Thymus (tissue), 11 donors: ENCODE measurements around the gene CCDC134. TPM values are rescaled to one million over a fixed set of nuclear protein-coding genes. Genes with fewer than 3 reads are reported as not detected.

Source experiments
- DNase-seq, 9 donors: peaks; one replicate each; pipeline ENCODE4 v3.0.0-alpha.2; 2013; ENCODE audit warnings: low spot score in 9 of 9, low read depth in 6 of 9, missing footprints in 1 of 9
- H3K27ac ChIP-seq, 2 donors: one replicate each; pipeline ENCODE4 v1.5.1; 2013; ENCODE audit warnings: control low read depth in 1 of 2, low read depth in 1 of 2, low read length in 1 of 2, mild to moderate bottlenecking in 1 of 2, moderate library complexity in 1 of 2
- H3K27me3 ChIP-seq, 2 donors: one replicate each; pipeline ENCODE4 v1.5.1; 2013; ENCODE audit warnings: low read length in 1 of 2; ENCODE audit not compliant: control insufficient read depth in 2 of 2, insufficient read depth in 1 of 2
- H3K36me3 ChIP-seq, 2 donors: one replicate each; pipeline ENCODE4 v1.5.1; 2013; ENCODE audit warnings: low read length in 1 of 2, mild to moderate bottlenecking in 1 of 2, moderate library complexity in 1 of 2; ENCODE audit not compliant: control insufficient read depth in 2 of 2, insufficient read depth in 2 of 2
- H3K4me1 ChIP-seq, 2 donors: one replicate each; pipeline ENCODE4 v1.5.1; 2013; ENCODE audit warnings: low read length in 2 of 2; ENCODE audit not compliant: control insufficient read depth in 2 of 2, insufficient read depth in 2 of 2
- H3K4me3 ChIP-seq, 2 donors: one replicate each; pipeline ENCODE4 v1.5.1; 2013; ENCODE audit warnings: low read length in 2 of 2, control low read depth in 1 of 2, mild to moderate bottlenecking in 1 of 2
- H3K9me3 ChIP-seq, 2 donors: one replicate each; pipeline ENCODE4 v1.5.1; 2013; ENCODE audit warnings: low read length in 1 of 2, mild to moderate bottlenecking in 1 of 2; ENCODE audit not compliant: control insufficient read depth in 2 of 2, insufficient read depth in 1 of 2
- WGBS: extraction: QIAGEN DNeasy Blood & Tissue Kit; methylation state at CpG from one replicate; pipeline ENCODE4 v1.1.7; 2013; 5-methylcytosine and 5-hydroxymethylcytosine counted together
- polyA plus RNA-seq: library from polyadenylated mRNA; stranded (reverse); fragments of 200-250 nt; gene quantifications from one replicate; pipeline ENCODE4 v1.2.3, GENCODE V29; 2013
- total RNA-seq: library from RNA; stranded (reverse); fragments of 120-200 nt; gene quantifications from one replicate; pipeline ENCODE4 v1.2.4, GENCODE V29; 2013
- donor health status: healthy.

Gene CCDC134
- total and polyA plus RNA-seq, 2 donors = 1.6 to 14.4 TPM

DNA sequence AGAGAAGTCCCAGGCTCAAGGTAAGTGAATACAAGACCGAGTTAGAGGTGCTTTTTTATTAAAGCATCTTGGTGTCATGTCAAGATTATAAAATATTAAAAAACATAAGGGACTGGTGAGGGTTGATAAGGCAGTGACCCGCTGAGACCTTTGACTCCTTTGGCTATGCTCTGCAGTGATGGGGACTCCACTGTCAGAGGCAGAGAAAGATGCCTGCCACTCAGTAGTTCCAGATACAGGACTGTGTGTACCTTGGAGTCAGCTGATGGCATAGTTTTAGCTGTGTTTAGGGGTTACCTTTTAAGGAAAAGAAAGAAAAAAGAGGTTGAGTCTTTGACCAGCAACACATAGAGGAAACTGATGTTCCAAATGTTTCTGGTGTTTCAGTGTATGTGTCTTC is 73.6 kb downstream of the CCDC134 start:
- WGBS = 97% methylated on average over 2 of the region's 2 CpGs
- Histone ChIP-seq H3K27ac (peak overlapping the region in 1 of 2 donors; percentile 42), H3K4me1 (peaks cover 2 to 8% of the 10 kb centered on the region in 2 donors), H3K9me3 (no peaks in the 10 kb centered on the region), H3K4me3 (no peak overlapping the region), H3K36me3 (peaks cover 55 to 93% of the 10 kb centered on the region in 2 donors), H3K27me3 (no peaks in the 10 kb centered on the region)
- DNase-seq = no peak

- WGBS = 99% methylated on average over 10 of the region's 10 CpGs
- Histone ChIP-seq H3K27me3 (no peaks in the 10 kb centered on the region), H3K27ac (no peak overlapping the region), H3K9me3 (peaks cover 0 to 2% of the 10 kb centered on the region in 2 donors), H3K36me3 (peaks cover 56 to 95% of the 10 kb centered on the region in 2 donors), H3K4me1 (peaks cover 2 to 8% of the 10 kb centered on the region in 2 donors), H3K4me3 (no peak overlapping the region)
- DNase-seq = no peak
Observed at GRCh38 chr22:41875531-41876270, 75.2 kb downstream of the CCDC134 start.

Other genes starting within 250 kb of the CCDC134 start
- 0.05 TPM for gene CSDC2, start 239.7 kb upstream of the CCDC134 start, total RNA-seq
- 3.0 TPM for gene CSDC2, start 239.7 kb upstream of the CCDC134 start, polyA plus RNA-seq
- 9.3 TPM for gene PMM1, start 210.8 kb upstream of the CCDC134 start, total RNA-seq
- 51.1 TPM for gene PMM1, start 210.8 kb upstream of the CCDC134 start, polyA plus RNA-seq
- 11.9 TPM for gene DESI1, start 179.6 kb upstream of the CCDC134 start, total RNA-seq
- gene DESI1, start 179.6 kb upstream of the CCDC134 start, polyA plus RNA-seq = 14.6 TPM
- gene XRCC6, start 179.4 kb upstream of the CCDC134 start, total RNA-seq = 371 TPM
- gene XRCC6, start 179.4 kb upstream of the CCDC134 start, polyA plus RNA-seq = 126 TPM
- gene SNU13, start 111.8 kb upstream of the CCDC134 start, total RNA-seq = 130 TPM
- gene SNU13, start 111.8 kb upstream of the CCDC134 start, polyA plus RNA-seq = 121 TPM
- 9.2 TPM for gene MEI1, start 101.2 kb upstream of the CCDC134 start, total RNA-seq
- 14.7 TPM for gene MEI1, start 101.2 kb upstream of the CCDC134 start, polyA plus RNA-seq
- gene SREBF2, start 32.4 kb downstream of the CCDC134 start, total RNA-seq = 15.8 TPM
- 41.0 TPM for gene SREBF2, start 32.4 kb downstream of the CCDC134 start, polyA plus RNA-seq
- 0.19 TPM for gene SHISA8, start 114.4 kb downstream of the CCDC134 start, total RNA-seq
- gene SHISA8, start 114.4 kb downstream of the CCDC134 start, polyA plus RNA-seq = 2.9 TPM
- 1.0 TPM for gene TNFRSF13C, start 126.1 kb downstream of the CCDC134 start, total RNA-seq
- gene TNFRSF13C, start 126.1 kb downstream of the CCDC134 start, polyA plus RNA-seq = 6.1 TPM
- 31.4 TPM for gene CENPM, start 146.5 kb downstream of the CCDC134 start, total RNA-seq
- 13.1 TPM for gene CENPM, start 146.5 kb downstream of the CCDC134 start, polyA plus RNA-seq
- gene SEPTIN3, start 168.8 kb downstream of the CCDC134 start, total RNA-seq = 0.90 TPM
- gene SEPTIN3, start 168.8 kb downstream of the CCDC134 start, polyA plus RNA-seq = 1.2 TPM
- gene WBP2NL, start 198.1 kb downstream of the CCDC134 start, total RNA-seq = 0.66 TPM
- 2.2 TPM for gene WBP2NL, start 198.1 kb downstream of the CCDC134 start, polyA plus RNA-seq